Prostate gland (tissue), 2 donors: ENCODE results near the gene FAM170B. TPM values are rescaled to one million over a fixed set of nuclear protein-coding genes. Genes with fewer than 3 reads are reported as not detected.

Experiments
- DNase-seq: peaks from one replicate; pipeline ENCODE4 v3.0.0-alpha.2; 2019; ENCODE audit warnings: low spot score
- H3K27ac ChIP-seq, 2 donors: fragments of 200-600 bp; sonication (generic); 2 replicates each; pipeline ENCODE4 v1.5.1; 2017 to 2019
- H3K27me3 ChIP-seq: fragments of 200-600 bp; sonication (generic); replicated peaks from 2 replicates; pipeline ENCODE4 v1.5.1; 2019; ENCODE audit not compliant: insufficient read depth
- H3K36me3 ChIP-seq, 2 donors: fragments of 200-600 bp; sonication (generic); 1 replicate in 1 of 2; 2 replicates in 1 of 2; pipeline versions ENCODE4 v1.5.1 to v1.8.1; 2017 to 2019
- H3K4me1 ChIP-seq: fragments of 200-600 bp; sonication (generic); replicated peaks from 2 replicates; pipeline ENCODE4 v1.5.1; 2019
- H3K4me3 ChIP-seq, 2 donors: fragments of 200-600 bp; sonication (generic); 2 replicates each; pipeline ENCODE4 v1.5.1; 2017 to 2019
- H3K9me3 ChIP-seq: fragments of 200-600 bp; sonication (generic); 2 replicates; pipeline ENCODE4 v1.5.1; 2017
- POLR2A ChIP-seq: fragments of 450-650 bp; IDR thresholded peaks from one replicate; pipeline ENCODE4 v1.6.1; 2016; ENCODE audit warnings: antibody characterized with exemption, mild to moderate bottlenecking
- POLR2AphosphoS5 ChIP-seq: sonication (generic); formaldehyde crosslinking; IDR thresholded peaks from one replicate; pipeline ENCODE4 v1.6.1; 2017; ENCODE audit warnings: antibody characterized with exemption
- WGBS: methylation state at CpG from one replicate; pipeline ENCODE4 v1.1.5; 2018; 5-methylcytosine and 5-hydroxymethylcytosine counted together
- intact Hi-C: fragments of 100-400 bp; cut with DNase I; formaldehyde crosslinking; loops from one replicate; pipeline ENCODE4 v1.14.2; 2022
- total RNA-seq, 2 donors: library from RNA; depleted of rRNA; stranded (reverse); fragments of >200 nt; gene quantifications; one replicate each; pipeline ENCODE4 v1.1.0, GENCODE V29; 2016
- TF ChIP-seq, protein P1 (sequence below), 4 experiments: fragments of 200-600 bp in 2 of 4; fragments of 450-650 bp in 2 of 4; sonication (generic) in 2 of 4; IDR thresholded peaks; 1 replicate in 3 of 4; 2 replicates in 1 of 4; pipeline ENCODE4 v1.5.1; 2016 to 2019; ENCODE audit warnings: antibody characterized with exemption in 4 of 4, mild to moderate bottlenecking in 2 of 4, moderate library complexity in 2 of 4

FAM170B gene
- total RNA-seq, 2 donors from 2014 or later = not detected

DNA sequence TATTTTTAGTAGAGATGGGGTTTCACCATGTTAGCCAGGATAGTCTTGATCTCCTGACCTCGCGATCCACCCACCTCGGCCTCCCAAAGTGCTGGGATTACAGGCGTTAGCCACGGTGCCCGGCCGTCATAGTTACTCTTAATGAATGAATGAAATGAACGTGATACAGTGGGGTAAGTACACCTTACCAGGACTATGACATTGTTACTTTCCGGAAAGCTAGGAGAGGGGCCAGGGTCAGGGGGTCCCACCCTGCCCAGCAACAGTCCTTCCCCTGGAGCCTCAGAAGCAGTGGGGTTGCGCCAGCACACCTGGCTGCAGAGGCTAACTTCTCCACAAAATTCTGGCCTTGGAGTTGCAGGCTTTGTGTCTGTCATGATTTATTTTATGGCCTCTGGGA lies 39.9 kb downstream of the FAM170B start:
- intact Hi-C loops = no loop called here
- DNase-seq = no peak

DNA sequence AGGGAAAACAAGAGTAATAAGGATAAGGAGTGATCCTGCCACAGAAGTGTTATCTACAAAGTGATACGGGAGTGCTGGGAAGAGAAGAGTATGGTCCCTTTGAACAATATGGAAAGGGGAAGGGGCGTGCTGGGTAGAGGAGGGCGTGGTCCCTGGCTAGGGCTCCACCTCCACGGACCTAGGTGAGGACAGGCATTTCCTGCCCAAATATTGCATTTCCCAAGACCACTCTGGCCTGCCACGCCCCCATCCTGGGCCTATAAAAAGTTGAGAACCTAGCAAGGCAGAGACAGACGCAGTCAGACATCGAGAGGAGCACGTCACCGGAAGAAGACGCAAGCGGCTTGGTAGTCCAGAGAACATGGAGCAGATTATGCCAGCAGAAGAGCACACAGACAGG lies 41.3 kb downstream of the FAM170B start:
- intact Hi-C loops = no loop called here
- no peak for DNase-seq
- no peak for TF ChIP-seq POLR2AphosphoS5
- TF ChIP-seq, protein P1, sequence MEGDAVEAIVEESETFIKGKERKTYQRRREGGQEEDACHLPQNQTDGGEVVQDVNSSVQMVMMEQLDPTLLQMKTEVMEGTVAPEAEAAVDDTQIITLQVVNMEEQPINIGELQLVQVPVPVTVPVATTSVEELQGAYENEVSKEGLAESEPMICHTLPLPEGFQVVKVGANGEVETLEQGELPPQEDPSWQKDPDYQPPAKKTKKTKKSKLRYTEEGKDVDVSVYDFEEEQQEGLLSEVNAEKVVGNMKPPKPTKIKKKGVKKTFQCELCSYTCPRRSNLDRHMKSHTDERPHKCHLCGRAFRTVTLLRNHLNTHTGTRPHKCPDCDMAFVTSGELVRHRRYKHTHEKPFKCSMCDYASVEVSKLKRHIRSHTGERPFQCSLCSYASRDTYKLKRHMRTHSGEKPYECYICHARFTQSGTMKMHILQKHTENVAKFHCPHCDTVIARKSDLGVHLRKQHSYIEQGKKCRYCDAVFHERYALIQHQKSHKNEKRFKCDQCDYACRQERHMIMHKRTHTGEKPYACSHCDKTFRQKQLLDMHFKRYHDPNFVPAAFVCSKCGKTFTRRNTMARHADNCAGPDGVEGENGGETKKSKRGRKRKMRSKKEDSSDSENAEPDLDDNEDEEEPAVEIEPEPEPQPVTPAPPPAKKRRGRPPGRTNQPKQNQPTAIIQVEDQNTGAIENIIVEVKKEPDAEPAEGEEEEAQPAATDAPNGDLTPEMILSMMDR (IDR thresholded peaks at IDR 0.05) = no peak
- no peak for TF ChIP-seq POLR2A
- Histone ChIP-seq H3K4me3 (no peak overlapping the region), H3K9me3 (no peaks in the 10 kb centered on the region), H3K4me1 (no peaks in the 10 kb centered on the region), H3K36me3 (no peaks in the 10 kb centered on the region), H3K27me3 (no peaks in the 10 kb centered on the region), H3K27ac (no peak overlapping the region)
- 92% methylated on average over 11 of the region's 11 CpGs for WGBS

More for the DNA sequence above, 39.9 kb downstream of the FAM170B start:
- Histone ChIP-seq H3K36me3 (no peaks in the 10 kb centered on the region), H3K4me1 (no peaks in the 10 kb centered on the region), H3K9me3 (no peaks in the 10 kb centered on the region), H3K27ac (no peak overlapping the region), H3K27me3 (no peaks in the 10 kb centered on the region), H3K4me3 (no peak overlapping the region)
- TF ChIP-seq POLR2AphosphoS5 = no peak
- TF ChIP-seq, protein P1 (IDR thresholded peaks at IDR 0.05) = no peak
- TF ChIP-seq POLR2A = no peak
- WGBS = 99% methylated on average over 10 of the region's 10 CpGs

DNA sequence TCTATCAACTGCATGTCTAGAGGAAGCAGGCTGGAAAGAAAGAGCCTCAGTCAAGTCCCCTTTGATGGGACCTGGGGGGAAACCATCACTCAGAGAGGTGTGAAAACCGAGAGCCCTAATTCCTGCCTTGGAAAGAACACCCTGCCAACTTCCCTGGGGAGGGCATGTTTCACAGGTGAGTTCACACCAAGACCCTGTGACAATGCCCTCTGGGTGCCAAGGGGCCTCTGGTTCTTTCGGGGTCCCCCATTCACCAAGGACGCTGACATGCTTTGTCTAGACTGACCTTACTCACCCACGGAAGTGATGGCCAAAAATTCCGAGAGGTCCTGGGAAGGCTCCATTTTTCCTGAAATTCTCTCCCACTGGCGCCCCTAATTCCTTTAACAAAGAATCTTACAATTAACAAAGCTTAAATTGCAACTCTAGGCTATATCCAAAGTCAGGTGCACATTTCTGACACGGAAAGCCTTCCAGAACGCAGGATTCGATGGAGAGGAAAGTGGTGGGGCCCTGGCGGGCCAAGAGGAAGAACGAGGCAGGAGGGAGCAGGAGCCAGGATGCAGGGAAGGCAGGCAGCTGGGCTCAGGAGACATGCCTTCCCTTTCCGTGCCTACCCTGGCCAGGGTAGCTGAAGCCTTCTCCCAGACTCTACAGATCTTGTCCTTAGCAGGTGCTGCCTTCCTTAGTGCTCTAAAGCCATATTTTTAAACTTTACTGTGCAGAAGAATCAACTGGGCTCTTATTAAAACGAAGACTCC lies 42.2 kb downstream of the FAM170B start:
- H3K4me3 ChIP-seq = no peak overlapping the region
- H3K27me3 ChIP-seq = no peaks in the 10 kb centered on the region
- H3K27ac ChIP-seq = no peak overlapping the region
- no peaks in the 10 kb centered on the region for H3K9me3 ChIP-seq
- H3K4me1 ChIP-seq = no peaks in the 10 kb centered on the region
- intact Hi-C loops = no loop called here
- DNase-seq = no peak
- no peak for TF ChIP-seq POLR2A
- no peak for TF ChIP-seq POLR2AphosphoS5
- TF ChIP-seq, protein P1 (IDR thresholded peaks at IDR 0.05) = no peak
- 96% methylated on average over 13 of the region's 13 CpGs for WGBS
- H3K36me3 ChIP-seq = no peaks in the 10 kb centered on the region

DNA sequence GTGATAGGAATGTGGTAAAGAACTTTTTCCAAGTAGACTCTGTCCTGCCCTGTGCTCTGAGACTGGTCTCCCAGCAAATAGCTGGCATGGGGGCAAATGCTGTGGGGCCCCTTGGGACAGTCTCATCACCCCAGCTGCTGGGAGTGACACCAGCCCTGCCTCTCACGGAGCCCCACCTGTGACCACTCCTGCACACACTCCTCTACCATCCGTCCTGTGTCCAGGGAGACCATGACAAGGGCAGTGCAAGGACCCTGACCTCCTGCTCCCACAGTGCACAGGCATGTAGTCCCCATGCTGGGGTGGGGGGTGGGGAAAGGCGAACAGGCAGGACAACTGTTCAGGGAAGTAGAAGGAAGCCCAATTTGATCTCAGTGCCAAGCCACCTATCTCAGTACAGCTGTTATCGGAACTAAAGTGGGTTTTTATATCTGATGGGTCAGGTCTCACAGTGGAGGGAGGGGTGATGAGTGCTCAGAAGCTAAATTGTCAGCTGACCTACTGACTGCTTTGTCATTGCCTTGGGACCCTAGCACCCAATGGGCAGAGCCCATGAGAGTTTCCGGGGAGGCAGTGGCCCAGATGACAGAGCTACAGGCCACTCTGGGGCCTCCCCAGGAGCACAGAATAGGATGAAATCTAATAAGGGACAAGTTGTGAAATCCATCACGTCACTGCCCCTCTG lies 43.0 kb downstream of the FAM170B start:
- DNase-seq = no peak
- no peaks in the 10 kb centered on the region for H3K36me3 ChIP-seq
- TF ChIP-seq, protein P1 (IDR thresholded peaks at IDR 0.05) = no peak
- TF ChIP-seq POLR2AphosphoS5 (no peak), POLR2A (no peak)
- H3K4me3 ChIP-seq = no peak overlapping the region
- intact Hi-C loops = no loop called here
- H3K27ac ChIP-seq = no peak overlapping the region
- H3K4me1 ChIP-seq = no peaks in the 10 kb centered on the region
- no peaks in the 10 kb centered on the region for H3K27me3 ChIP-seq
- WGBS = 94% methylated on average over 6 of the region's 6 CpGs
- no peaks in the 10 kb centered on the region for H3K9me3 ChIP-seq

DNA sequence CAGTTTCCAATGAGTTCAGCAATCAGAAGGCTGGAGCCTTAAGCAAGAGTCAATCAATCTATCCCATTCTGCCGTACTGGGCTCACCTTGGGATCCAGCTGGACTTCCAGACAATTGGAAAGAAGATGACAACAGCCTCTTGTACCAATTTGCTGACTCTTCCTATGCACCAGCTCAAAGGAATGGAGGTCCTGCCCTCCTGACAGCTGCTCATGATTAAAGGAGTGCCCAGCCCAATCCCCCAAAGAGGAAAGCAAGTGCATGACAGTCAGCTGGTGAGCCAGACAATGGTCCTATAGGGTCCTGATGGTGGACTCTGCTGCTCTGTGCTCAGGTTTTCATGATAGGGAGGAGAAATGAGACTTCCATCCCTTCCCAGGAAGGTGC lies 43.6 kb downstream of the FAM170B start:
- peak overlapping the region in 1 of 2 donors; percentile 19 for H3K27ac ChIP-seq
- no peak overlapping the region for H3K4me3 ChIP-seq
- no peaks in the 10 kb centered on the region for H3K4me1 ChIP-seq
- TF ChIP-seq POLR2A (no peak), POLR2AphosphoS5 (no peak)
- TF ChIP-seq, protein P1 (IDR thresholded peaks at IDR 0.05) = no peak
- no peaks in the 10 kb centered on the region for H3K36me3 ChIP-seq
- intact Hi-C loops = no loop called here
- no peaks in the 10 kb centered on the region for H3K27me3 ChIP-seq
- WGBS = 83% methylated on average over 1 of the region's 1 CpG
- no peak for DNase-seq
- no peaks in the 10 kb centered on the region for H3K9me3 ChIP-seq
